ENCODE results near the gene XYLT2. TPM values are rescaled to one million over a fixed set of nuclear protein-coding genes. Genes with fewer than 3 reads are reported as not detected.

XYLT2 gene
- total and polyA plus RNA-seq, 9 of the 15 experiments (the other 6 are each of a cell fraction or from before 2014, with no cell fraction given): 0.63 to 9.1 (median 4.3) TPM

DNA sequence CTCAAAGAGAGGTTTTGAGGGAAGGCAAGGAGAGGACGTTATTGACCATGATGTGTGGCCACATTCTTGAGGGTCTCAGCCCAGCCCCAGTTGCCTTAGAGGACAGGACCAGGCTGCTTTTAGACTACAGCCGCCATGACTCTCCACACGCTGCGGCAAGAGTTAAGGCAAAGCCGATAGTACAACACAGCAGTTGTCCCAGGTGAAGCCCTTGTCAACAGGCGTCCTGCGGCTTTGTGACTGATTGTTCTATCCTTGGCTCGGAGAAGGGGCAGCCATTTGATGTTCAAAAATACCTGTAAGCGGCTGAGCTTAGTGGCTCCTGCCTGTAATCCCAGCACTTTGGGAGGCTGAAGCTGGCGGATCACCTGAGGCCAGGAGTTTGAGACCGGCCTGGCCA is 42.9 kb upstream of the XYLT2 start:
- H3K36me3 ChIP-seq (ENCODE audit: control insufficient read depth, insufficient read depth, low read length): no peaks in the 10 kb centered on the region
- ATAC-seq: no peak
- DNase-seq (ENCODE audit: extremely low read depth in 1 of 4, low spot score in 3 of 4): no peak
- BruUV-seq (replicated peaks): no TSS peak
- WGBS (ENCODE audit: insufficient coverage, low coverage, missing lambda C conversion rate): 44% methylated on average over 11 of the region's 11 CpGs
- H3K79me2 ChIP-seq (ENCODE audit: control insufficient read depth, insufficient read depth, low read length): no peaks in the 10 kb centered on the region
- no peak for TF ChIP-seq ZNF511 (CRISPR knock-in tag; IDR thresholded peaks at IDR 0.05)
- TF ChIP-seq DNMT1 (IDR thresholded peaks at IDR 0.05): no peak
- TF ChIP-seq CUX1 (CRISPR knock-in tag; IDR thresholded peaks at IDR 0.05): no peak
- TF ChIP-seq, protein P1, sequence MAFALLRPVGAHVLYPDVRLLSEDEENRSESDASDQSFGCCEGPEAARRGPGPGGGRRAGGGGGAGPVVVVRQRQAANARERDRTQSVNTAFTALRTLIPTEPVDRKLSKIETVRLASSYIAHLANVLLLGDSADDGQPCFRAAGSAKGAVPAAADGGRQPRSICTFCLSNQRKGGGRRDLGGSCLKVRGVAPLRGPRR (CRISPR knock-in tag; IDR thresholded peaks at IDR 0.05): no peak
- TF ChIP-seq TCF3 (CRISPR knock-in tag; IDR thresholded peaks at IDR 0.05): no peak
- TF ChIP-seq SAFB (IDR thresholded peaks at IDR 0.05; ENCODE audit: borderline replicate concordance, low read depth, low read length): no peak
- TF ChIP-seq CBX3 (IDR thresholded peaks at IDR 0.05; ENCODE audit: borderline replicate concordance in 1 of 2, low read length in 2 of 2): no peak
- ChIA-PET CTCF (ENCODE audit: low intra/inter-chr PET ratio) (no interaction called here), POLR2A (interaction anchor here (0.6 kb wide), 1 partner anchor 43 kb away, joined by 3 read pairs; no protein-coding TSS in a partner anchor)
- no peak overlapping the region for H3K27ac ChIP-seq (ENCODE audit: extremely low read depth, low read depth, low read length)
- no peak overlapping the region; the same call in 1 of the 2 replicates for H2AFZ ChIP-seq (ENCODE audit: low read depth, low read length)
- H3K4me3 ChIP-seq: no peak overlapping the region
- no peak overlapping the region for H3K4me2 ChIP-seq (ENCODE audit: insufficient read depth, low read length)
- in situ Hi-C loops (cut with MboI): no loop called here
- FAIRE-seq: no peak
- H3K27me3 ChIP-seq (ENCODE audit: control insufficient read depth in 2 of 2, insufficient read depth in 2 of 2, low read length in 2 of 2): peaks cover 2 to 29% of the 10 kb centered on the region in 2 experiments; a peak in 3 of 5 replicates
- no peaks in the 10 kb centered on the region for H3K9me1 ChIP-seq (ENCODE audit: control insufficient read depth, insufficient read depth, low read length)
- H3K4me1 ChIP-seq (replicated peaks in 1 of 2; ENCODE audit: control insufficient read depth in 2 of 2, insufficient read depth in 2 of 2, low read length in 2 of 2): peaks cover 0 to 9% of the 10 kb centered on the region in 2 experiments; a peak in 2 of 5 replicates
- no peaks in the 10 kb centered on the region for H3K9me3 ChIP-seq (replicated peaks; ENCODE audit: control insufficient read depth, insufficient read depth, low read depth, low read length)
- no peak overlapping the region for H3K9ac ChIP-seq (ENCODE audit: insufficient read depth in 1 of 2, low read depth in 2 of 2, low read length in 2 of 2)
- intact Hi-C loops (cut with micrococcal nuclease): no loop called here
- no peaks in the 10 kb centered on the region; the same call in 1 of the 2 replicates for H4K20me1 ChIP-seq (replicated peaks; ENCODE audit: control insufficient read depth, insufficient read depth, low read length)

All from K562 (cell line).